Measurements from ENCODE around the gene HSD17B12. TPM values are rescaled to one million over a fixed set of nuclear protein-coding genes. Genes with fewer than 3 reads are reported as not detected.
"Not testable (repeated sequence)": the region's sequence is repeated elsewhere in the genome, so short reads cannot be mapped to it uniquely, and the experiment has no call there.

HSD17B12 gene
- total and polyA plus RNA-seq, 2 experiments from 2014 or later: 83.2 to 137 TPM

GRCh38 chr11:43664295-43664694 is 16.2 kb upstream of the HSD17B12 start:
- no peak overlapping the region for H3K27ac ChIP-seq
- no peaks in the 10 kb centered on the region for H3K79me2 ChIP-seq
- H3K9me2 ChIP-seq (replicated peaks; ENCODE audit: insufficient read depth): no peaks in the 10 kb centered on the region
- H4K20me1 ChIP-seq (ENCODE audit: insufficient read depth, poor library complexity, severe bottlenecking): no peaks in the 10 kb centered on the region
- H3K4me2 ChIP-seq: no peak overlapping the region
- TF ChIP-seq CTCF (IDR thresholded peaks at IDR 0.05; ENCODE audit: poor library complexity) (no peak), EZH2phosphoT487 (IDR thresholded peaks at IDR 0.05; ENCODE audit: low read depth, severe bottlenecking, unreplicated experiment) (no peak), EZH2 (IDR thresholded peaks at IDR 0.05; ENCODE audit: borderline replicate concordance) (no peak)
- DNase-seq (ENCODE audit: low spot score): no peak
- 43% methylated on average over 1 of the region's 1 CpG for WGBS (ENCODE audit: low lambda C conversion rate, missing lambda C conversion rate)
- no peaks in the 10 kb centered on the region for H3K9me3 ChIP-seq (ENCODE audit: low read depth)
- H3K36me3 ChIP-seq (replicated peaks; ENCODE audit: insufficient read depth, low read depth): no peaks in the 10 kb centered on the region
- no peaks in the 10 kb centered on the region for H3K4me1 ChIP-seq (ENCODE audit: insufficient read depth)
- H3K27me3 ChIP-seq: no peaks in the 10 kb centered on the region
- no peak overlapping the region for H3K4me3 ChIP-seq
- H2AFZ ChIP-seq: no peak overlapping the region

GRCh38 chr11:43671284-43671683 is 9.3 kb upstream of the HSD17B12 start:
- not testable (repeated sequence) for H3K79me2 ChIP-seq; H3K9me2 ChIP-seq (replicated peaks; ENCODE audit: insufficient read depth); H2AFZ ChIP-seq; H3K9me3 ChIP-seq (ENCODE audit: low read depth); H3K27me3 ChIP-seq; H3K4me2 ChIP-seq; DNase-seq (ENCODE audit: low spot score); H4K20me1 ChIP-seq (ENCODE audit: insufficient read depth, poor library complexity, severe bottlenecking); H3K4me1 ChIP-seq (ENCODE audit: insufficient read depth); H3K27ac ChIP-seq; H3K4me3 ChIP-seq; H3K36me3 ChIP-seq (replicated peaks; ENCODE audit: insufficient read depth, low read depth)
- WGBS (ENCODE audit: low lambda C conversion rate, missing lambda C conversion rate): 92% methylated on average over 6 of the region's 6 CpGs

GRCh38 chr11:43674560-43674959 is 6.0 kb upstream of the HSD17B12 start:
- Histone ChIP-seq H3K4me2 (no peak overlapping the region), H3K9me3 (ENCODE audit: low read depth) (no peaks in the 10 kb centered on the region), H3K9me2 (replicated peaks; ENCODE audit: insufficient read depth) (no peaks in the 10 kb centered on the region), H3K4me3 (no peak overlapping the region), H3K36me3 (replicated peaks; ENCODE audit: insufficient read depth, low read depth) (no peaks in the 10 kb centered on the region), H3K79me2 (no peaks in the 10 kb centered on the region), H4K20me1 (ENCODE audit: insufficient read depth, poor library complexity, severe bottlenecking) (no peaks in the 10 kb centered on the region), H3K27ac (no peak overlapping the region), H3K27me3 (no peaks in the 10 kb centered on the region), H3K4me1 (ENCODE audit: insufficient read depth) (no peaks in the 10 kb centered on the region), H2AFZ (no peak overlapping the region)
- no peak for TF ChIP-seq CTCF (IDR thresholded peaks at IDR 0.05; ENCODE audit: poor library complexity)
- no peak for TF ChIP-seq EZH2 (IDR thresholded peaks at IDR 0.05; ENCODE audit: borderline replicate concordance)
- TF ChIP-seq EZH2phosphoT487 (IDR thresholded peaks at IDR 0.05; ENCODE audit: low read depth, severe bottlenecking, unreplicated experiment): no peak
- 59% methylated on average over 3 of the region's 3 CpGs for WGBS (ENCODE audit: low lambda C conversion rate, missing lambda C conversion rate)
- no peak for DNase-seq (ENCODE audit: low spot score)

- WGBS (ENCODE audit: low lambda C conversion rate, missing lambda C conversion rate): 71% methylated on average over 2 of the region's 2 CpGs
- Histone ChIP-seq H3K36me3 (replicated peaks; ENCODE audit: insufficient read depth, low read depth) (no peaks in the 10 kb centered on the region), H2AFZ (no peak overlapping the region), H3K79me2 (peaks cover 3% of the 10 kb centered on the region), H4K20me1 (ENCODE audit: insufficient read depth, poor library complexity, severe bottlenecking) (no peaks in the 10 kb centered on the region), H3K4me1 (ENCODE audit: insufficient read depth) (no peaks in the 10 kb centered on the region), H3K4me3 (no peak overlapping the region), H3K9me2 (replicated peaks; ENCODE audit: insufficient read depth) (no peaks in the 10 kb centered on the region), H3K9me3 (ENCODE audit: low read depth) (no peaks in the 10 kb centered on the region), H3K4me2 (no peak overlapping the region), H3K27me3 (no peaks in the 10 kb centered on the region), H3K27ac (no peak overlapping the region)
- DNase-seq (ENCODE audit: low spot score): no peak
- TF ChIP-seq EZH2 (IDR thresholded peaks at IDR 0.05; ENCODE audit: borderline replicate concordance) (no peak), EZH2phosphoT487 (IDR thresholded peaks at IDR 0.05; ENCODE audit: low read depth, severe bottlenecking, unreplicated experiment) (no peak), CTCF (IDR thresholded peaks at IDR 0.05; ENCODE audit: poor library complexity) (no peak)
These were observed 3.6 kb upstream of the HSD17B12 start for GRCh38 chr11:43676933-43677332.
